ENCODE measurements around the gene INTS12.

INTS12 gene

DNA sequence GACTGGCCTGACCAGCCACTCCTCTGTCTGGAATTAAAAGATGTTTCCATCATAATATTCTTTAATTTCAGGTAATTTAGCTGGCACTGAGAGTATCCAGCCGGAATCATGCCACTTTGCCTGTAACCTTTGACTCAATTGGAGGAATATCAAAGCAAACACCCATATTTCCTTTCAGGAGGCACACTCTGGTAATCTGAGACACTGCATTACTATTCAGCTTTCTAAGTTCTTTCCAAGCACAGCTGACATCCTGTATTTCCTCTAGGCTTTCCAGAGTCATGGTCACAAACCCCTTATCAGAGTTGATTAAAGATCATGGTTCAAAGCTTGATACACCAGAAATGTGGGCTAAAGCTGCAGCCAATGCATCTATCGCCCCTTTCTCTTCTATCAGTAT lies 29.3 kb downstream of the INTS12 start:
- Histone ChIP-seq H3K27me3 (ENCODE audit: control insufficient read depth, insufficient read depth, low read length) (no peaks in the 10 kb centered on the region), H3K4me3 (ENCODE audit: low read length) (no peak overlapping the region), H3K9me3 (replicated peaks; ENCODE audit: low read length) (no peaks in the 10 kb centered on the region), H3K9ac (ENCODE audit: low read depth, low read length) (no peak overlapping the region), H3K36me3 (ENCODE audit: insufficient read depth, low read length) (peaks cover 15% of the 10 kb centered on the region), H3K4me1 (ENCODE audit: control insufficient read depth, insufficient read depth, low read length) (peaks cover 11% of the 10 kb centered on the region), H3K4me2 (ENCODE audit: low read length) (no peak overlapping the region)

DNA sequence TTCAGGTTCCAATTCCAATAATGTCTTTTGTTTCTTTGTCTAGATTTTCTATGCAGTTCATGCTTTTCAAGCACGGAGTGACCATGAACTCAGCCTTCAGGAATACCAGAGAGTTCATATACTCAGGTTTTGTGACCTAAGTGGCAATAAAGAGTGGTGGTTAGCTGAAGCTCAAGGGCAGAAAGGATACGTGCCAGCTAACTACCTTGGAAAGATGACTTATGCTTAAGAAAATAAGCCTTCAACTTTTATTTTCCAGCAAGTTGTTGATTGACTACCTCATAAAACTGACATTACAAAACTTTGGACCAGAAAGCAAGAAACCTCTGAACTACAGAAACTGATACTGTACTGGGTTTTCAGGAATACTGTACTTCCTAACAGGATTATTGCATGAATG lies 30.8 kb downstream of the INTS12 start:
- Histone ChIP-seq H3K36me3 (ENCODE audit: insufficient read depth, low read length) (peaks cover 9% of the 10 kb centered on the region), H3K4me3 (ENCODE audit: low read length) (no peak overlapping the region), H3K9ac (ENCODE audit: low read depth, low read length) (no peak overlapping the region), H3K4me1 (ENCODE audit: control insufficient read depth, insufficient read depth, low read length) (peaks cover 11% of the 10 kb centered on the region), H3K4me2 (ENCODE audit: low read length) (no peak overlapping the region), H3K9me3 (replicated peaks; ENCODE audit: low read length) (no peaks in the 10 kb centered on the region), H3K27me3 (ENCODE audit: control insufficient read depth, insufficient read depth, low read length) (no peaks in the 10 kb centered on the region)

DNA sequence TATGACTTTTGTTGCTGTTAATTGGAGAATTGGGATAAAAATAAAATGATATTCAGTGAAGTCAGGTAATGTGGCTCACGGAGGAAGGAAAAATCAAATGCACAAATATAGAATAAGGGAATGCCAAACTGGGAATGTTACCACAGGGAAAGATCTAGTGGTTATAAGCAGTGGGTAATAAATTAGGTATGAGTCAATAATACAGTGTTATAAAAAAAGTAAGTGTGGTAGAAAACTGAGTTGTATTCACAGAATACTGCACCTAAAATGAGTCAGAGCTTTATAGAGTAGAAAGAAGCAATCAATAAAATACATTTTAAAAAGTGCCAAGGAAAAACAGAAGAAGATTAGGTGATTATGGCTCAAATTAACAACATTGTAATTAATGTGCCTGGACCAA lies 34.5 kb downstream of the INTS12 start:
- no peaks in the 10 kb centered on the region for H3K9me3 ChIP-seq (replicated peaks; ENCODE audit: low read length)
- peaks cover 2% of the 10 kb centered on the region for H3K4me1 ChIP-seq (ENCODE audit: control insufficient read depth, insufficient read depth, low read length)
- H3K27me3 ChIP-seq (ENCODE audit: control insufficient read depth, insufficient read depth, low read length): no peaks in the 10 kb centered on the region
- H3K4me3 ChIP-seq (ENCODE audit: low read length): no peak overlapping the region
- no peak overlapping the region for H3K9ac ChIP-seq (ENCODE audit: low read depth, low read length)
- no peak overlapping the region for H3K4me2 ChIP-seq (ENCODE audit: low read length)
- no peaks in the 10 kb centered on the region for H3K36me3 ChIP-seq (ENCODE audit: insufficient read depth, low read length)

DNA sequence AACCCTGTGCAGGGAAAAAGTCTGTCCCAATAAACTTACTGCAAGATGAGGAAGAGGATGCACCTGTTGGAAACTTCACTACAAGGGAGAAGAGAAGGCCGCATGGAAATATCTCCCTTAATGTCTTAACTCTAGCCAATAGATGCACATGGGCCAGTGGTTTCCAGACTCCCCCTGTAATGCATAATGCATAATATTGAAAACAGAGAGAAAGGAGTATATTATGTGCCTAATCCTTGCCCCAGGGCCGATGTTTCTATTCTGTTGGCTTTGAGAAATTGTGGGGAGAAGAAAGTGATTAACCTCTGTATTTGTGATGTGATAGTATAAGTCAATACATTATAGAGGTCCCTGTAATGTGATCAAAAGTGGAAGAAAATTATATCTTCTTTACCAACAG lies 37.2 kb downstream of the INTS12 start:
- no peaks in the 10 kb centered on the region for H3K9me3 ChIP-seq (replicated peaks; ENCODE audit: low read length)
- H3K9ac ChIP-seq (ENCODE audit: low read depth, low read length): no peak overlapping the region
- no peaks in the 10 kb centered on the region for H3K27me3 ChIP-seq (ENCODE audit: control insufficient read depth, insufficient read depth, low read length)
- no peak overlapping the region for H3K4me2 ChIP-seq (ENCODE audit: low read length)
- H3K4me1 ChIP-seq (ENCODE audit: control insufficient read depth, insufficient read depth, low read length): no peaks in the 10 kb centered on the region
- H3K36me3 ChIP-seq (ENCODE audit: insufficient read depth, low read length): no peaks in the 10 kb centered on the region
- H3K4me3 ChIP-seq (ENCODE audit: low read length): no peak overlapping the region

DNA sequence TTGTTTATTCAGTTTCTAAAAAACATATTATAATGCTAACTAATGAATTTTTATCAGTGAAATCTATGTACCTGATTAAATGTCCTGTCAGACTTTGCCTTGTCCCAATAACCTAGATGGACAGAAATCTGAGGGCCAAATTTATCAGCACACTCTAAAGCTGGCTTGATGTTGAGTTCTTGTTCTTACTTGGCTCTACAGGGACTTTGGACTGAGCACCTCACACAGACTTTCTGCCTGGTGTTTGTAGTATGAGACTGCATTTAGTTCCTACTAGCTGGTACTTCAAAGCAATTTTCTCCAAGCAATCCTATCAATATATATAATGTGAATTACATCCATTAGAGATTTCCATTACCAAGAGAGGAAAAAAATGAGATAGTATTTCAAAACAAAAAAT lies 37.8 kb downstream of the INTS12 start:
- Histone ChIP-seq H3K9me3 (replicated peaks; ENCODE audit: low read length) (no peaks in the 10 kb centered on the region), H3K36me3 (ENCODE audit: insufficient read depth, low read length) (no peaks in the 10 kb centered on the region), H3K9ac (ENCODE audit: low read depth, low read length) (no peak overlapping the region), H3K27me3 (ENCODE audit: control insufficient read depth, insufficient read depth, low read length) (no peaks in the 10 kb centered on the region), H3K4me1 (ENCODE audit: control insufficient read depth, insufficient read depth, low read length) (no peaks in the 10 kb centered on the region), H3K4me3 (ENCODE audit: low read length) (no peak overlapping the region), H3K4me2 (ENCODE audit: low read length) (no peak overlapping the region)

DNA sequence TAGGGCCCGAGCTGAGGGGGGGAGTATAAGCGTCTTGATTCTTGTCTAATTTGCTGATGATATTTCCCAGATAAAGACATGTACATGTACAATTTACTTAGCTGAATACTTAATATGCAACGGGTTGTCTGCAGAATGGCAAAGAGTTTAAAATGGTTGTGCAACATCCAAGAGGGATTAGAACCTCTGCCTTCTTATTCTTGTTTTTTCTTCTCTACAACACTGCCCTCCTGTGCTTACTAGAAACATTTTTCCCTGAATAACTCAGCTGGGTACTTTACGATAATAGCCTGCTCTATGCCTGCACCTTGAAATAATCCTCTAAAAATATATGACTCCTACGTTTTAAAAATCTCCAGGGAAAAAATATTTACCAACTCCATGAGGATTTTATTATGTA lies 41.8 kb downstream of the INTS12 start:
- H3K9ac ChIP-seq (ENCODE audit: low read depth, low read length): no peak overlapping the region
- no peak overlapping the region for H3K4me3 ChIP-seq (ENCODE audit: low read length)
- no peak overlapping the region for H3K4me2 ChIP-seq (ENCODE audit: low read length)
- H3K4me1 ChIP-seq (ENCODE audit: control insufficient read depth, insufficient read depth, low read length): no peaks in the 10 kb centered on the region
- no peaks in the 10 kb centered on the region for H3K9me3 ChIP-seq (replicated peaks; ENCODE audit: low read length)
- no peaks in the 10 kb centered on the region for H3K36me3 ChIP-seq (ENCODE audit: insufficient read depth, low read length)
- H3K27me3 ChIP-seq (ENCODE audit: control insufficient read depth, insufficient read depth, low read length): no peaks in the 10 kb centered on the region

DNA sequence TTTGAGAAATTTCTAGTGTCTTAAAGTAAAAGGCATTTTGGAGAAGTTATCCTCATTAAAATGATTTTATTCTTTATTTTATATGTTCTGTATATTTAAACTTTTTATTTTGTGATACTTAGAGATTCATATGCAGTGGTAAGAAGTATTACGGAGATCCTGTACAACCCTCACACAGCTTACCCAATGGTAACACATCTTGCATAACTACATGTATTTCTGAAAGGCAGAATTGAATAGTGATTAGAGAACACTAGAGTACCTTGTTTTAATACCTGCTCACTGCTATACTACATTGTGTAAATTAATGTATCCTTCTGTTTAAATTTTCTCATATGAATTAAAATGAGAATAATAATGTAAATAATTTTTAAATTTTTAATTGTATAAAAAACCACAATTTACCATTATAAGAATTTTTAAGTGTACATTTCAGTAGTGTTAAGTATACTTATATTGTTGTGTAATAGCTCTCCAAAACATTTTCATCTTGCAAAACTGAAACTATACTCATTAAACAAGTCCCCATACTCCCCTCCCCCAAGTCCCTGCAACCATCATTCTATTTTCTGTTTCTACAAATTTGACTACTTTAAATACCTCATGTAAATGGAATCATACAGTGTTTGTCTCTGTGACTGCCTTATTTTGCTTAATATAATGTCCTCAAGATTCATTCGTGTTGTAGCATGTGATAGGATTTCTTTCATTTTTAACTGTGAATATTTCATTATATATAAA lies 45.4 kb downstream of the INTS12 start:
- no peaks in the 10 kb centered on the region for H3K36me3 ChIP-seq (ENCODE audit: insufficient read depth, low read length)
- no peaks in the 10 kb centered on the region for H3K27me3 ChIP-seq (ENCODE audit: control insufficient read depth, insufficient read depth, low read length)
- H3K4me1 ChIP-seq (ENCODE audit: control insufficient read depth, insufficient read depth, low read length): no peaks in the 10 kb centered on the region
- no peak overlapping the region for H3K4me2 ChIP-seq (ENCODE audit: low read length)
- no peaks in the 10 kb centered on the region for H3K9me3 ChIP-seq (replicated peaks; ENCODE audit: low read length)
- H3K4me3 ChIP-seq (ENCODE audit: low read length): no peak overlapping the region
- no peak overlapping the region for H3K9ac ChIP-seq (ENCODE audit: low read depth, low read length)

DNA sequence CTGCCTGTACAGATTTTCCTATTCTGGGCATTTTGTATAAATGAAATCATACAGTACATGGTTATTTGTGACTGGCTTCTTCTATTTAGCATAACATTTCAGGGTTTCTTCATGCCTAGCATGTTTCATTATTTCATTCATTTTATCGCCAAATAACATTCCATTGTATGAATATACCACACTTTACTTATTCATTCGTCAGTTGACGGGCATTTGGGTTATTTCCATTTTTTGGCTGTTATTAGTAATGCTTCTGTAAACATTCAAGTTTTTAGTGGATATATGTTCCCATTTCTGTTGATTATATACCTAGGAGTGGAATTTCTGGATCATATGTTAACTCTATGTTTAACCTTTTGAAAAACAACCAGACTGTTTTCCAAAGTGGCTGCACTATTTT lies 47.5 kb downstream of the INTS12 start:
- H3K27me3 ChIP-seq (ENCODE audit: control insufficient read depth, insufficient read depth, low read length): no peaks in the 10 kb centered on the region
- H3K4me3 ChIP-seq (ENCODE audit: low read length): no peak overlapping the region
- H3K4me1 ChIP-seq (ENCODE audit: control insufficient read depth, insufficient read depth, low read length): no peaks in the 10 kb centered on the region
- no peak overlapping the region for H3K9ac ChIP-seq (ENCODE audit: low read depth, low read length)
- H3K4me2 ChIP-seq (ENCODE audit: low read length): no peak overlapping the region
- no peaks in the 10 kb centered on the region for H3K9me3 ChIP-seq (replicated peaks; ENCODE audit: low read length)
- H3K36me3 ChIP-seq (ENCODE audit: insufficient read depth, low read length): no peaks in the 10 kb centered on the region

DNA sequence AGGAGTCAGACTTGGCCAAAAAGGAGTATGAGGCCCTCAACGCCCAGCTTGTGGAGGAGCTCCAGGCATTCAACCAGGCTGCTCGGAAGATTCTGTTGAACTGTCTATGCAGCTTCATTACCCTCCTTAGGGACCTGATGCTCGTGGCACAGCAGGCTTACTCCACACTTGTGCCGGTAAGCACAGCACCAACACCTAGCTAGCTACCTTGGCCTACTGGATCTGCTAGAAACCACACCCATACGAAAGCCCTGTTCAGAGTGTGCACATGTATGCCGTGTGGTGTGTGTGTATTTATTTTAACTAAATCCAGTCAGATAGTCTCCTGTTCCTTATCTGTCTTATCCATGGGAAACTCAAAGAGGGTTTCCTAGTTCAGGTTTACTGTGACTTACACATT lies 49.3 kb downstream of the INTS12 start:
- no peaks in the 10 kb centered on the region for H3K36me3 ChIP-seq (ENCODE audit: insufficient read depth, low read length)
- no peaks in the 10 kb centered on the region for H3K9me3 ChIP-seq (replicated peaks; ENCODE audit: low read length)
- no peak overlapping the region for H3K9ac ChIP-seq (ENCODE audit: low read depth, low read length)
- H3K27me3 ChIP-seq (ENCODE audit: control insufficient read depth, insufficient read depth, low read length): no peaks in the 10 kb centered on the region
- no peaks in the 10 kb centered on the region for H3K4me1 ChIP-seq (ENCODE audit: control insufficient read depth, insufficient read depth, low read length)
- H3K4me3 ChIP-seq (ENCODE audit: low read length): no peak overlapping the region
- no peak overlapping the region for H3K4me2 ChIP-seq (ENCODE audit: low read length)

DNA sequence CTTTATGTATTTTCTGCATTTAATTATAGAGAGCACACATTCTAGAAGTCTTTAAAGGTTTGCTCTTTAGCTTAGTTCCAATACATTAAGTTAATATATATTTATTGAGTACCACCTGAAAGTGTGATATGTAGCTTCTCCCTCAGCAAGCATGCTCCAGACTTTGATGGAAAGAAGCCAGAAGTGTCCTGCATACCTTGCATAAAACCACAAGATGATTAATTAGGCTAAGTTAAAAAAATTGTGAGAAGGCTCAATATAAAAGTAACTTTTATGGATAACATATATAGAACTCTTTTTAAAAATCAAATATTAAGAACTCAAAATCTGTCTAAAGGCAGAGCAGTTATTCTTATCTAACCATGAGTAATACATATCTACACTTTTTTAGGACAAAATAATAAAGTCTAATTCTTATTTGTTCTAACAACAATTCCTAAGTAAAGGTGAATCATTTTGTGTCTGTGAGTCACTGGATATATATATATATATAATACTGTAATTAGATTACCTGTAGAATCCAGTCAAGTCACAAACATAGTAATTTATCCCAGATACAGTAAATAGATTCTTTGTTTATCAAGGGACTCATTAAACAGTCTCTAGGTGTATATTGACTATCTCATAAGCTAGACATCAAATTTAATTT lies 51.2 kb downstream of the INTS12 start:
- Histone ChIP-seq H3K9ac (ENCODE audit: low read depth, low read length) (no peak overlapping the region), H3K4me2 (ENCODE audit: low read length) (no peak overlapping the region), H3K27me3 (ENCODE audit: control insufficient read depth, insufficient read depth, low read length) (no peaks in the 10 kb centered on the region), H3K4me1 (ENCODE audit: control insufficient read depth, insufficient read depth, low read length) (no peaks in the 10 kb centered on the region), H3K4me3 (ENCODE audit: low read length) (no peak overlapping the region), H3K9me3 (replicated peaks; ENCODE audit: low read length) (no peaks in the 10 kb centered on the region), H3K36me3 (ENCODE audit: insufficient read depth, low read length) (no peaks in the 10 kb centered on the region)

DNA sequence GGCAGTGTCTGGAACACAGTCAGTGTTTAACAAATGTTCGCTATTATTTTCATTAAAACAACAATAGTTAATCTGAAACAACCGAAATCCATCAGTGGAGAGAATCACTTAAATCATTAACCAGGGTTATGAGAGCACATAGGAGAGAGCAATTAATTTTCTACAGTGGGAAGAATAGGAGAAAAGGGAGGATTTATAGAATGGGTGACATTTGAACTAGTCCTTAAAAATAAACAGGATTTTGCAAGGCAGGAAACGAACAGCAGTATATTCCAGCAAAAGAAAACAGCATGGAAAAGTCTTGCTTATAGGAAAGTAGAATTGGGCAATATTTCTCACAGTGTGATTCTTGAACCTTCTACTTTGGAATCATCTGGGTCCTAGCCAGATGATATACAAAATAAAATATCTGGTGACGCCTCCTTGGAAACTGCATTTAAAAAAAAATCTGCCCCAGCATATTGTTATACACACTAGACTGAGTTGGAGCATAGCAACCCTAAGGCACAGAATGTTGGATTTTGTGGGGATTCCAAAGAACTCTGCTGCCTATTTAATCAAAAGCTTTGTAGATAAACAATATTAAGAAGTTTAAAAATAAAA lies 56.1 kb downstream of the INTS12 start:
- H3K4me3 ChIP-seq (ENCODE audit: low read length): no peak overlapping the region
- H3K9ac ChIP-seq (ENCODE audit: low read depth, low read length): no peak overlapping the region
- no peaks in the 10 kb centered on the region for H3K36me3 ChIP-seq (ENCODE audit: insufficient read depth, low read length)
- H3K27me3 ChIP-seq (ENCODE audit: control insufficient read depth, insufficient read depth, low read length): no peaks in the 10 kb centered on the region
- H3K9me3 ChIP-seq (replicated peaks; ENCODE audit: low read length): no peaks in the 10 kb centered on the region
- no peaks in the 10 kb centered on the region for H3K4me1 ChIP-seq (ENCODE audit: control insufficient read depth, insufficient read depth, low read length)
- H3K4me2 ChIP-seq (ENCODE audit: low read length): no peak overlapping the region

DNA sequence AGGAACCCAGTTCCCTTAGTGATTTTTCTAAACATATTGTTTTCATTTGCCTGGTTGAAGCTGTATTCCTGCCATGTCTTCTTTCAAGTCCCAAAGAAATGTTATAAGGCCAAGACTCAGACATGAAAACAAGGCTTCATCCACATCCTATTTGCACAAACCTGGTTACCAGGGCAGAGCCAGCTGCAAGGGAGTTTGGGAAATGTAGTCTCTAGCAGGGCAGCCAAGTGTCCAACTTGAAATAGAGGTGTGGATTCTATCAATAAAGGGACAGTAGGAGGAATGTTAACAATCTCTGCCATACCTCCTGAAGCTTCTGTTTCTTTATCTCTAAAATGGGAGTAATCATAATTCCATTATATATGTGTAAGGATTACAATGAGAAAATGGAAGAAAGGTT lies 56.6 kb downstream of the INTS12 start:
- Histone ChIP-seq H3K4me1 (ENCODE audit: control insufficient read depth, insufficient read depth, low read length) (no peaks in the 10 kb centered on the region), H3K9ac (ENCODE audit: low read depth, low read length) (no peak overlapping the region), H3K9me3 (replicated peaks; ENCODE audit: low read length) (no peaks in the 10 kb centered on the region), H3K4me3 (ENCODE audit: low read length) (no peak overlapping the region), H3K36me3 (ENCODE audit: insufficient read depth, low read length) (no peaks in the 10 kb centered on the region), H3K27me3 (ENCODE audit: control insufficient read depth, insufficient read depth, low read length) (no peaks in the 10 kb centered on the region), H3K4me2 (ENCODE audit: low read length) (no peak overlapping the region)

Data from skeletal muscle satellite cell (primary cell).